Hindlimb muscle (tissue), 1 donor: Measurements from ENCODE around the gene TMPRSS3. TPM values are rescaled to one million over a fixed set of nuclear protein-coding genes. Genes with fewer than 3 reads are reported as not detected.
A peak's percentile ranks its signal among the peaks of the same experiment; 100 is the strongest.

Experiments used
- DNase-seq: peaks from one replicate; pipeline ENCODE4 v3.0.0-alpha.2; 2013
- polyA plus RNA-seq: library from polyadenylated mRNA; unstranded; fragments of 120-200 nt; gene quantifications from one replicate; pipeline ENCODE4 v1.2.1, GENCODE V29; 2013; ENCODE audit not compliant: insufficient read length

The TMPRSS3 gene
- polyA plus RNA-seq, 1 donor, result not detected

- no peak for DNase-seq
Measured at GRCh38 chr21:42349420-42350317, 46.2 kb downstream of the TMPRSS3 start.

- DNase-seq, result no peak
Measured at GRCh38 chr21:42348762-42349161, 47.1 kb downstream of the TMPRSS3 start.

GRCh38 chr21:42347601-42348327 is 48.1 kb downstream of the TMPRSS3 start:
- DNase-seq, result no peak

- no peak for DNase-seq
Measured at GRCh38 chr21:42346866-42347600, 48.8 kb downstream of the TMPRSS3 start.

GRCh38 chr21:42346441-42346840 is 49.4 kb downstream of the TMPRSS3 start:
- no peak for DNase-seq

GRCh38 chr21:42344631-42345030 is 51.2 kb downstream of the TMPRSS3 start:
- no peak for DNase-seq

GRCh38 chr21:42343963-42344510 is 51.8 kb downstream of the TMPRSS3 start:
- DNase-seq, result no peak

GRCh38 chr21:42343556-42343955 is 52.3 kb downstream of the TMPRSS3 start:
- DNase-seq, result no peak

GRCh38 chr21:42343101-42343500 is 52.8 kb downstream of the TMPRSS3 start:
- DNase-seq, result no peak

- DNase-seq, result no peak
Measured at GRCh38 chr21:42341776-42342542, 53.9 kb downstream of the TMPRSS3 start.

- no peak for DNase-seq
Measured at GRCh38 chr21:42340187-42341050, 55.4 kb downstream of the TMPRSS3 start.

GRCh38 chr21:42338729-42339715 is 56.8 kb downstream of the TMPRSS3 start:
- DNase-seq, result no peak

- DNase-seq, result peak; percentile 51
Measured at GRCh38 chr21:42337830-42338728, 57.8 kb downstream of the TMPRSS3 start.

GRCh38 chr21:42337276-42337675 is 58.6 kb downstream of the TMPRSS3 start:
- no peak for DNase-seq

GRCh38 chr21:42336054-42336453 is 59.8 kb downstream of the TMPRSS3 start:
- no peak for DNase-seq

- no peak for DNase-seq
Measured at GRCh38 chr21:42332557-42333317, 63.1 kb downstream of the TMPRSS3 start.

- DNase-seq, result no peak
Measured at GRCh38 chr21:42331660-42332059, 64.2 kb downstream of the TMPRSS3 start.
